ENCODE data around the gene WDR54.
"Not testable (repeated sequence)": the region's sequence is repeated elsewhere in the genome, so short reads cannot be mapped to it uniquely, and the experiment has no call there.

DNA sequence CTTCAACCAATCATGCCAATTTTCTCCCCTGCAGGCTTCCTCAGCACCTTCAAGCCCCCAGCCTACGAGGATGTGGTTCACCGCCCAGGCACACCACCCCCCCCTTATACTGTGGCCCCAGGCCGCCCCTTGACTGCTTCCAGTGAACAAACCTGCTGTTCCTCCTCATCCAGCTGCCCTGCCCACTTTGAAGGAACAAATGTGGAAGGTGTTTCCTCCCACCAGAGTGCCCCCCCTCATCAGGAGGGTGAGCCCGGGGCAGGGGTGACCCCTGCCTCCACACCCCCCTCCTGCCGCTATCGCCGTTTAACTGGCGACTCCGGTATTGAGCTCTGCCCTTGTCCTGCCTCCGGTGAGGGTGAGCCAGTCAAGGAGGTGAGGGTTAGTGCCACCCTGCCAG is 38.7 kb downstream of the WDR54 start:
- TF ChIP-seq, protein P1, sequence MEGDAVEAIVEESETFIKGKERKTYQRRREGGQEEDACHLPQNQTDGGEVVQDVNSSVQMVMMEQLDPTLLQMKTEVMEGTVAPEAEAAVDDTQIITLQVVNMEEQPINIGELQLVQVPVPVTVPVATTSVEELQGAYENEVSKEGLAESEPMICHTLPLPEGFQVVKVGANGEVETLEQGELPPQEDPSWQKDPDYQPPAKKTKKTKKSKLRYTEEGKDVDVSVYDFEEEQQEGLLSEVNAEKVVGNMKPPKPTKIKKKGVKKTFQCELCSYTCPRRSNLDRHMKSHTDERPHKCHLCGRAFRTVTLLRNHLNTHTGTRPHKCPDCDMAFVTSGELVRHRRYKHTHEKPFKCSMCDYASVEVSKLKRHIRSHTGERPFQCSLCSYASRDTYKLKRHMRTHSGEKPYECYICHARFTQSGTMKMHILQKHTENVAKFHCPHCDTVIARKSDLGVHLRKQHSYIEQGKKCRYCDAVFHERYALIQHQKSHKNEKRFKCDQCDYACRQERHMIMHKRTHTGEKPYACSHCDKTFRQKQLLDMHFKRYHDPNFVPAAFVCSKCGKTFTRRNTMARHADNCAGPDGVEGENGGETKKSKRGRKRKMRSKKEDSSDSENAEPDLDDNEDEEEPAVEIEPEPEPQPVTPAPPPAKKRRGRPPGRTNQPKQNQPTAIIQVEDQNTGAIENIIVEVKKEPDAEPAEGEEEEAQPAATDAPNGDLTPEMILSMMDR (IDR thresholded peaks at IDR 0.05; ENCODE audit: insufficient read depth, low read length), result not testable (repeated sequence)
- not testable (repeated sequence) for TF ChIP-seq POLR2AphosphoS5 (IDR thresholded peaks at IDR 0.05; ENCODE audit: low read depth)

All from HL-60 (cell line).